ENCODE data around the gene KCND3. TPM values are rescaled to one million over a fixed set of nuclear protein-coding genes. Genes with fewer than 3 reads are reported as not detected.

The KCND3 gene
- not detected in 2 replicates for total RNA-seq (2014; rRNA removed; shearing (Covaris generic))
- not detected in 2 replicates for polyA plus RNA-seq (2015; cell fraction: cytosol; rRNA removed)
- polyA plus RNA-seq (2015; cell fraction: nucleus; rRNA removed) = not detected in 2 replicates

GRCh38 chr1:111989531-111990025 lies at the start of gene KCND3:
Gene KCND3, minus strand, starts transcription at chr1:111989668.
- DNase-seq (ENCODE audit: low read depth) = no peak

GRCh38 chr1:112034277-112034676 lies 44.8 kb upstream of the KCND3 start:
- no peak for DNase-seq (ENCODE audit: low read depth)

- DNase-seq (ENCODE audit: low read depth) = no peak
Measured at GRCh38 chr1:112033439-112034120, 44.1 kb upstream of the KCND3 start.

- DNase-seq (ENCODE audit: low read depth) = no peak
Measured at GRCh38 chr1:112030157-112030556, 40.7 kb upstream of the KCND3 start.

GRCh38 chr1:112027696-112028095 lies 38.2 kb upstream of the KCND3 start:
- DNase-seq (ENCODE audit: low read depth) = no peak

GRCh38 chr1:112026501-112026900 lies 37.0 kb upstream of the KCND3 start:
- no peak for DNase-seq (ENCODE audit: low read depth)

- DNase-seq (ENCODE audit: low read depth) = peak; percentile 25
Measured at GRCh38 chr1:112026016-112026415, 36.5 kb upstream of the KCND3 start.

- no peak for DNase-seq (ENCODE audit: low read depth)
Measured at GRCh38 chr1:112021263-112021662, 31.8 kb upstream of the KCND3 start.

- DNase-seq (ENCODE audit: low read depth) = no peak
Measured at GRCh38 chr1:112017183-112017582, 27.7 kb upstream of the KCND3 start.

GRCh38 chr1:112012823-112013222 lies 23.4 kb upstream of the KCND3 start:
- no peak for DNase-seq (ENCODE audit: low read depth)

- peak; percentile 63 for DNase-seq (ENCODE audit: low read depth)
Measured at GRCh38 chr1:112011202-112011601, 21.7 kb upstream of the KCND3 start.

- no peak for DNase-seq (ENCODE audit: low read depth)
Measured at GRCh38 chr1:112007169-112007568, 17.7 kb upstream of the KCND3 start.

- no peak for DNase-seq (ENCODE audit: low read depth)
Measured at GRCh38 chr1:112006416-112007025, 17.1 kb upstream of the KCND3 start.

- no peak for DNase-seq (ENCODE audit: low read depth)
Measured at GRCh38 chr1:112004076-112004475, 14.6 kb upstream of the KCND3 start.

- no peak for DNase-seq (ENCODE audit: low read depth)
Measured at GRCh38 chr1:112002514-112002913, 13.0 kb upstream of the KCND3 start.

- DNase-seq (ENCODE audit: low read depth) = no peak
Measured at GRCh38 chr1:112001436-112001835, 12.0 kb upstream of the KCND3 start.

- no peak for DNase-seq (ENCODE audit: low read depth)
Measured at GRCh38 chr1:112000048-112000447, 10.6 kb upstream of the KCND3 start.

- no peak for DNase-seq (ENCODE audit: low read depth)
Measured at GRCh38 chr1:111998332-111998731, 8.9 kb upstream of the KCND3 start.

GRCh38 chr1:111992476-111992875 lies 3.0 kb upstream of the KCND3 start:
- DNase-seq (ENCODE audit: low read depth) = no peak

GRCh38 chr1:111990878-111991718 lies 1.6 kb upstream of the KCND3 start:
- DNase-seq (ENCODE audit: low read depth) = peak; percentile 32

GRCh38 chr1:111990026-111990877 lies 784 bp upstream of the KCND3 start:
- no peak for DNase-seq (ENCODE audit: low read depth)
